WTC11 (cell line): Measurements from ENCODE around the gene TSPAN5. TPM values are rescaled to one million over a fixed set of nuclear protein-coding genes. Genes with fewer than 3 reads are reported as not detected.

ENCODE experiments used
- ATAC-seq: fragments of 200-7000 bp; cut with Tn5 transposase; 2 replicates; pipeline ENCODE4 v1.10.0; 2021; ENCODE audit warnings: mild to moderate bottlenecking, moderate library complexity
- CTCF ChIA-PET: fragments of 300-600 bp; sonication (Branson Sonifier 250); formaldehyde crosslinking; loops from one replicate; lab custom pipeline; 2021; ENCODE audit warnings: antibody characterized with exemption; lab: Charles Lee
- POLR2A ChIA-PET: fragments of 350-600 bp; sonication (Branson Sonifier 250); formaldehyde crosslinking; loops from one replicate; lab custom pipeline; 2021; ENCODE audit warnings: antibody characterized with exemption; lab: Charles Lee
- DNase-seq: peaks from one replicate; pipeline ENCODE4 v3.0.0; 2021; ENCODE audit warnings: low spot score
- H3K27ac Mint-ChIP-seq: 2 replicates; pipeline ENCODE4 v1.8.0; 2021; ENCODE audit warnings: mixed read lengths
- H3K27me3 Mint-ChIP-seq: 2 replicates; pipeline ENCODE4 v1.8.0; 2021; ENCODE audit warnings: low read depth, mild to moderate bottlenecking, moderate library complexity, mixed read lengths
- H3K36me3 Mint-ChIP-seq: 2 replicates; pipeline ENCODE4 v1.8.0; 2021; ENCODE audit warnings: mixed read lengths
- H3K4me1 Mint-ChIP-seq: 2 replicates; pipeline ENCODE4 v1.8.0; 2022; ENCODE audit warnings: mixed read lengths
- H3K4me3 Mint-ChIP-seq: 2 replicates; pipeline ENCODE4 v1.8.0; 2021; ENCODE audit warnings: mild to moderate bottlenecking, moderate library complexity, mixed read lengths
- H3K9me3 Mint-ChIP-seq: 2 replicates; pipeline ENCODE4 v1.8.0; 2021; ENCODE audit warnings: mixed read lengths
- AR ChIP-seq: fragments of 250-450 bp; sonication (Bioruptor Pico); IDR thresholded peaks from 2 replicates; pipeline ENCODE4 v1.9.0; 2021; ENCODE audit warnings: mild to moderate bottlenecking
- ATF1 ChIP-seq: sonication (generic); formaldehyde crosslinking; IDR thresholded peaks from 2 replicates; pipeline ENCODE4 v1.8.1; 2023; ENCODE audit warnings: mild to moderate bottlenecking, moderate library complexity, missing genetic modification reagents
- ATF3 ChIP-seq: sonication (generic); formaldehyde crosslinking; conservative IDR thresholded peaks from 2 replicates; pipeline ENCODE4 v1.8.1; 2022; ENCODE audit warnings: mild to moderate bottlenecking, missing genetic modification reagents
- CBFB ChIP-seq: sonication (generic); formaldehyde crosslinking; IDR thresholded peaks from 2 replicates; pipeline ENCODE4 v1.8.1; 2022; ENCODE audit warnings: mild to moderate bottlenecking, low read depth, missing genetic modification reagents
- E2F1 ChIP-seq: sonication (generic); formaldehyde crosslinking; IDR thresholded peaks from 2 replicates; pipeline ENCODE4 v1.8.0; 2022; ENCODE audit warnings: mild to moderate bottlenecking, missing genetic modification reagents
- ELF4 ChIP-seq: sonication (generic); formaldehyde crosslinking; IDR thresholded peaks from 2 replicates; pipeline ENCODE4 v1.8.1; 2022; ENCODE audit warnings: low read depth, mild to moderate bottlenecking, moderate library complexity, missing genetic modification reagents
- EMX1 ChIP-seq: fragments of 250-450 bp; sonication (Bioruptor Pico); IDR thresholded peaks from 2 replicates; pipeline ENCODE4 v1.8.0; 2021; ENCODE audit warnings: mild to moderate bottlenecking
- ESRRA ChIP-seq: sonication (generic); formaldehyde crosslinking; IDR thresholded peaks from 2 replicates; pipeline ENCODE4 v1.8.1; 2022; ENCODE audit warnings: mild to moderate bottlenecking, missing genetic modification reagents, borderline replicate concordance
- FOXJ3 ChIP-seq: sonication (generic); formaldehyde crosslinking; IDR thresholded peaks from 2 replicates; pipeline ENCODE4 v1.9.0; 2021; ENCODE audit warnings: missing genetic modification reagents, mild to moderate bottlenecking, borderline replicate concordance
- FOXP1 ChIP-seq: sonication (generic); formaldehyde crosslinking; IDR thresholded peaks from 2 replicates; pipeline ENCODE4 v1.8.0; 2022; ENCODE audit warnings: missing genetic modification reagents, mild to moderate bottlenecking, moderate library complexity, borderline replicate concordance
- IRF1 ChIP-seq: sonication (generic); formaldehyde crosslinking; IDR thresholded peaks from 2 replicates; pipeline ENCODE4 v1.8.0; 2023; ENCODE audit warnings: missing genetic modification reagents
- NFATC4 ChIP-seq: fragments of 250-450 bp; sonication (Bioruptor Pico); IDR thresholded peaks from 2 replicates; pipeline ENCODE4 v1.9.0; 2021; ENCODE audit warnings: mild to moderate bottlenecking
- OVOL2 ChIP-seq: fragments of 250-450 bp; sonication (Bioruptor Pico); IDR thresholded peaks from 2 replicates; pipeline ENCODE4 v1.9.0; 2021; ENCODE audit warnings: mild to moderate bottlenecking, borderline replicate concordance
- PRDM15 ChIP-seq: sonication (generic); formaldehyde crosslinking; IDR thresholded peaks from 2 replicates; pipeline ENCODE4 v1.8.0; 2022; ENCODE audit warnings: missing genetic modification reagents
- RELA ChIP-seq: sonication (generic); formaldehyde crosslinking; IDR thresholded peaks from 2 replicates; pipeline ENCODE4 v1.8.1; 2022; ENCODE audit warnings: missing genetic modification reagents, mild to moderate bottlenecking, borderline replicate concordance
- SMAD3 ChIP-seq: sonication (generic); formaldehyde crosslinking; IDR thresholded peaks from 2 replicates; pipeline ENCODE4 v1.8.0; 2022; ENCODE audit warnings: missing genetic modification reagents, mild to moderate bottlenecking, borderline replicate concordance
- SOX15 ChIP-seq: fragments of 250-450 bp; sonication (Bioruptor Pico); IDR thresholded peaks from 2 replicates; pipeline ENCODE4 v1.9.0; 2021; ENCODE audit warnings: mild to moderate bottlenecking
- SP1 ChIP-seq: sonication (generic); formaldehyde crosslinking; conservative IDR thresholded peaks from 2 replicates; pipeline ENCODE4 v1.8.1; 2022; ENCODE audit warnings: missing genetic modification reagents
- TEAD1 ChIP-seq: sonication (generic); formaldehyde crosslinking; IDR thresholded peaks from 2 replicates; pipeline ENCODE4 v1.8.0; 2022; ENCODE audit warnings: mild to moderate bottlenecking, missing genetic modification reagents
- USF2 ChIP-seq: sonication (generic); formaldehyde crosslinking; IDR thresholded peaks from 2 replicates; pipeline ENCODE4 v1.8.1; 2023; ENCODE audit warnings: mild to moderate bottlenecking, missing genetic modification reagents, moderate library complexity
- ZNF138 ChIP-seq: sonication (generic); formaldehyde crosslinking; conservative IDR thresholded peaks from 2 replicates; pipeline ENCODE4 v1.8.1; 2022; ENCODE audit warnings: mild to moderate bottlenecking, moderate library complexity, missing genetic modification reagents
- total RNA-seq: library from RNA; stranded (reverse); gene quantifications from 3 replicates; pipeline ENCODE4 v1.2.3, GENCODE V29; 2021

Gene TSPAN5
- total RNA-seq, 1 experiment from 2014 or later = 22.7 TPM

GRCh38 chr4:98658287-98659105, at the start of gene TSPAN5 (continued):
- TF ChIP-seq AR (no peak), SMAD3 (CRISPR knock-in tag) (no peak), TEAD1 (CRISPR knock-in tag) (peak; percentile 34; the same call in 1 of the 2 replicates), PRDM15 (no peak), CBFB (no peak; the same call in 1 of the 2 replicates), EMX1 (CRISPR knock-in tag) (no peak), RELA (CRISPR knock-in tag) (no peak), ZNF138 (no peak), OVOL2 (CRISPR knock-in tag) (no peak), ATF1 (CRISPR knock-in tag) (no peak), ELF4 (CRISPR knock-in tag) (no peak), E2F1 (CRISPR knock-in tag) (no peak), ATF3 (CRISPR knock-in tag) (no peak)

GRCh38 chr4:98706935-98707334, 48.5 kb upstream of the TSPAN5 start:
- H3K4me3 Mint-ChIP-seq = no peak overlapping the region
- TF ChIP-seq E2F1 (CRISPR knock-in tag) (no peak), AR (no peak), FOXP1 (CRISPR knock-in tag) (no peak), SP1 (no peak), IRF1 (CRISPR knock-in tag) (no peak), ESRRA (no peak), FOXJ3 (CRISPR knock-in tag) (no peak), NFATC4 (CRISPR knock-in tag) (no peak), USF2 (CRISPR knock-in tag) (no peak), SOX15 (CRISPR knock-in tag) (no peak)
- ATAC-seq (no peak), DNase-seq (no peak)
- H3K36me3 Mint-ChIP-seq = peaks cover 30% of the 10 kb centered on the region
- ChIA-PET CTCF (no interaction called here), POLR2A (no interaction called here)
- peaks cover 44% of the 10 kb centered on the region for H3K9me3 Mint-ChIP-seq
- H3K27ac Mint-ChIP-seq = no peak overlapping the region
- peaks cover 3% of the 10 kb centered on the region; the same call in 1 of the 2 replicates for H3K27me3 Mint-ChIP-seq
- peaks cover 3% of the 10 kb centered on the region; the same call in 1 of the 2 replicates for H3K4me1 Mint-ChIP-seq
